ENCODE data around the gene CORO2B.

- TF ChIP-seq CTCF (IDR thresholded peaks at IDR 0.05; ENCODE audit: low read depth, low read length) (no peak), POLR2A (IDR thresholded peaks at IDR 0.05; ENCODE audit: extremely low read depth, insufficient read length) (no peak)
These were observed 19.7 kb downstream of the CORO2B start for GRCh38 chr15:68598171-68599152.
